SK-N-MC (cell line): ENCODE data around the gene PSTK.

Experiments used
- EZH2 ChIP-seq: fragments of 200-600 bp; sonication (generic); IDR thresholded peaks from one replicate; pipeline ENCODE4 v1.6.1; 2017; ENCODE audit warnings: antibody characterized with exemption
- FOXP2 ChIP-seq: optimal IDR thresholded peaks from 2 replicates; pipeline ENCODE3; 2011; ENCODE audit warnings: mild to moderate bottlenecking, moderate library complexity; ENCODE audit not compliant: insufficient read depth; ENCODE audit errors: extremely low read length, control extremely low read depth
- POLR2AphosphoS5 ChIP-seq: IDR thresholded peaks from 2 replicates; pipeline ENCODE4 v1.6.1; 2012; ENCODE audit warnings: mild to moderate bottlenecking, low read depth, low read length, borderline replicate concordance

DNA sequence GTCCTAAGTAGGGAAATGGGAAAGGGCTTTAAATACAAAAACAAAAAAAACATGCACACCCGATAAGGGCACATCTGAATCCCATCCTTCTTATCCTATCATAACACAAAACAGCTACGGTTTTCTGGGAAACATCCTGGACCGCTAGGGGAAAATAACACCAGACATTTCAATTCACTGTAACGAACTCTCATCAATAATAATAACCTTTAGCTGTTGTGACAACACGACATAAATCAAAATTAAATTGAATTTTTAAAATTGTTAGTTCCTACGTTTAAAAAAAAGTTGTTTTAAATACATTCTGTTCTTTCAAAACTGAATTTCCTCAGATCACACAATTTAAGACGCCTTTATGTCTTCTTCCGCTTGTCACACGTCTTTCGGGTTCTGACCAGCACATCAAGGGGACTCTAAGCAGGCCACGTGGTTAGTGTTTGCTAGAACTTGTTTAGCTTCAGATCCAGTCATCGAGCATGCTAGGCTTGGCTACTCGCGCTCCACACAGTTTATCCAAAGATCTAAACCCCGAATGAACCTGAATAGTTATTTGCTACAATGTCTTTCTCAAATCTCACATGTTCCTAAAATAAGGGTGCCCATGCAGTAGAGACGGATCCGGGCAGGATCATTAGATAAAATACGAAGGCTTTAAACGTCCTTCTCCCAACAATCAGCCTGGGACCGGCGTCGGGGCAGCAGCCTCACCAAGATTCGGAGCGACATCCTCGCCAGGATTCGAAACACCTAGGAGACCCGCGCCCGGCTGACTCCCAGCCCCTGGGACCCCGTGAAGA lies 27.6 kb downstream of the PSTK start:
- TF ChIP-seq POLR2AphosphoS5 (no peak), EZH2 (no peak), FOXP2 (no peak)
